ENCODE measurements around the gene AKR1A1.

DNA sequence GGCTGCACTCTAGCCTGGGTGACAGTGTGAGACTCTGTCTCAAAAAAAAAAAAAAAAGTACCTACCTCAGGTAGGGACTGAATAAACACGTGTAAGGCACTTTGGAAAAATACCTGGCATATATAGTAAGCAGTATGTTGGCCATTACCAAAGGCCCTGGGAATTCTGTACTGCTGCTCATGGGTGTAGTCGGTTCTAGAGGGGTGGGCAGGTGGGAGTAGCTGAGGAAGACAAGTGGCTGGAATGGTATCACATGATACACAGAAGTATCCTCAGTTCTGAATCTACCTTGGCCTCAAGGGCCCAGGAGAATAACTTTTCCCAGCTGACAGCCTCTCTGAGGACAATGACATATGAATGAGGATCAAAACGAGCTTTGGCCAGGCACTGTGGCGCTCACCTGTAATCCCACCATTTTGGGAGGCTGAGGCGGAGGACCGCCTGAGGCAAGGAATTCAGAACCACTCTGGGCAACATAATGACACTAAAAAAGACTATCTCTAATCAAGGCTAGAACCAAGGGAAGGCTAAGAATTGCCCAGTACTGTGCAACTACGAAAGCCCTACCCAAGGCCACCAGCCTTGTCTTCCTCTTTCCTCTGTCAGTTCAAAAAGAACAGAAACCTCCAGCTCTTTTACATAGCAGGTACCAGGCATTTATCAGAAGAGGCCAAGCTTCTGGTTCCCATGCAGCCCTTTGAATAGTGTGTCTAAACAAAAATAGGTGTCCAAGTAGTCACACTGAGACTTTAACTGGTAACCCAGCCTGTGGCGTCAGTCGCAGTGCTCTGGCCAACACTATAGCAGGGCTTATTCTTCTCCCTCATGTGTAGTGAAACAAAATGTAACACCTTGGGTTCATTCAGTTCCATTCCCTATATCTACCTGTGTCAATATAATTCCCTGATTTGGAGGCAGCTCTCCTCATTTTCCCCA, 40.3 kb upstream of the AKR1A1 start:
- TF ChIP-seq CTCF (IDR thresholded peaks at IDR 0.05) (no peak), TCF7L2 (IDR thresholded peaks at IDR 0.05; ENCODE audit: low read depth, low read length) (no peak), POLR2AphosphoS5 (IDR thresholded peaks at IDR 0.05; ENCODE audit: low read depth, low read length) (no peak; the same call in 1 of the 2 replicates)
- TF ChIP-seq, protein P1, sequence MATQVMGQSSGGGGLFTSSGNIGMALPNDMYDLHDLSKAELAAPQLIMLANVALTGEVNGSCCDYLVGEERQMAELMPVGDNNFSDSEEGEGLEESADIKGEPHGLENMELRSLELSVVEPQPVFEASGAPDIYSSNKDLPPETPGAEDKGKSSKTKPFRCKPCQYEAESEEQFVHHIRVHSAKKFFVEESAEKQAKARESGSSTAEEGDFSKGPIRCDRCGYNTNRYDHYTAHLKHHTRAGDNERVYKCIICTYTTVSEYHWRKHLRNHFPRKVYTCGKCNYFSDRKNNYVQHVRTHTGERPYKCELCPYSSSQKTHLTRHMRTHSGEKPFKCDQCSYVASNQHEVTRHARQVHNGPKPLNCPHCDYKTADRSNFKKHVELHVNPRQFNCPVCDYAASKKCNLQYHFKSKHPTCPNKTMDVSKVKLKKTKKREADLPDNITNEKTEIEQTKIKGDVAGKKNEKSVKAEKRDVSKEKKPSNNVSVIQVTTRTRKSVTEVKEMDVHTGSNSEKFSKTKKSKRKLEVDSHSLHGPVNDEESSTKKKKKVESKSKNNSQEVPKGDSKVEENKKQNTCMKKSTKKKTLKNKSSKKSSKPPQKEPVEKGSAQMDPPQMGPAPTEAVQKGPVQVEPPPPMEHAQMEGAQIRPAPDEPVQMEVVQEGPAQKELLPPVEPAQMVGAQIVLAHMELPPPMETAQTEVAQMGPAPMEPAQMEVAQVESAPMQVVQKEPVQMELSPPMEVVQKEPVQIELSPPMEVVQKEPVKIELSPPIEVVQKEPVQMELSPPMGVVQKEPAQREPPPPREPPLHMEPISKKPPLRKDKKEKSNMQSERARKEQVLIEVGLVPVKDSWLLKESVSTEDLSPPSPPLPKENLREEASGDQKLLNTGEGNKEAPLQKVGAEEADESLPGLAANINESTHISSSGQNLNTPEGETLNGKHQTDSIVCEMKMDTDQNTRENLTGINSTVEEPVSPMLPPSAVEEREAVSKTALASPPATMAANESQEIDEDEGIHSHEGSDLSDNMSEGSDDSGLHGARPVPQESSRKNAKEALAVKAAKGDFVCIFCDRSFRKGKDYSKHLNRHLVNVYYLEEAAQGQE (IDR thresholded peaks at IDR 0.05; ENCODE audit: insufficient read depth in 1 of 2, low read depth in 2 of 2, low read length in 1 of 2): no peak

All from Panc1 (cell line).